SK-N-SH treated with all-trans-retinoic acid at 6 μM for 48 hours (cell line): ENCODE data around the gene ZIC5.

Experiments
- ATAC-seq: fragments of 200-7000 bp; cut with Tn5 transposase; 3 replicates; pipeline ENCODE4 v1.9.1; 2020; ENCODE audit warnings: mild to moderate bottlenecking, moderate library complexity
- ARNTL ChIP-seq: fragments of 450-650 bp; formaldehyde crosslinking; IDR thresholded peaks from 2 replicates; pipeline ENCODE4 v1.5.0; 2020; ENCODE audit warnings: low read depth, mild to moderate bottlenecking, moderate library complexity, borderline replicate concordance
- BACH2 ChIP-seq: fragments of 250-450 bp; sonication (Bioruptor Pico); IDR thresholded peaks from 2 replicates; pipeline ENCODE4 v1.9.0; 2021; ENCODE audit warnings: mild to moderate bottlenecking, borderline replicate concordance
- CREB5 ChIP-seq: fragments of 250-450 bp; sonication (Bioruptor Pico); IDR thresholded peaks from 2 replicates; pipeline ENCODE4 v1.5.1; 2020; ENCODE audit warnings: low read depth, mild to moderate bottlenecking, moderate library complexity
- CSDC2 ChIP-seq: fragments of 250-450 bp; sonication (Bioruptor Pico); IDR thresholded peaks from 2 replicates; pipeline ENCODE4 v1.5.0; 2020; ENCODE audit warnings: mild to moderate bottlenecking, moderate library complexity
- CSRNP3 ChIP-seq: fragments of 250-450 bp; sonication (Bioruptor Pico); IDR thresholded peaks from 2 replicates; pipeline ENCODE4 v1.5.1; 2021; ENCODE audit warnings: mild to moderate bottlenecking, moderate library complexity
- ESRRG ChIP-seq: fragments of 250-450 bp; sonication (Bioruptor Pico); IDR thresholded peaks from 2 replicates; pipeline ENCODE4 v1.6.1; 2021; ENCODE audit warnings: mild to moderate bottlenecking
- GLIS3 ChIP-seq: fragments of 250-450 bp; sonication (Bioruptor Pico); IDR thresholded peaks from 2 replicates; pipeline ENCODE4 v1.5.0; 2020; ENCODE audit warnings: mild to moderate bottlenecking, moderate library complexity
- ISL1 ChIP-seq: fragments of 250-450 bp; sonication (Bioruptor Pico); IDR thresholded peaks from 2 replicates; pipeline ENCODE4 v2.1.2; 2022; ENCODE audit warnings: mild to moderate bottlenecking, moderate library complexity
- OSR1 ChIP-seq: fragments of 250-450 bp; sonication (Bioruptor Pico); IDR thresholded peaks from 2 replicates; pipeline ENCODE4 v1.8.0; 2022; ENCODE audit warnings: moderate library complexity, mild to moderate bottlenecking, inconsistent platforms
- PATZ1 ChIP-seq: fragments of 250-450 bp; sonication (Bioruptor Pico); IDR thresholded peaks from 2 replicates; pipeline ENCODE4 v1.8.0; 2020; ENCODE audit warnings: mild to moderate bottlenecking, moderate library complexity, borderline replicate concordance
- PPARA ChIP-seq: fragments of 250-450 bp; sonication (Bioruptor Pico); IDR thresholded peaks from 2 replicates; pipeline ENCODE4 v1.5.0; 2020; ENCODE audit warnings: mild to moderate bottlenecking, borderline replicate concordance
- RARB ChIP-seq: fragments of 250-450 bp; sonication (Bioruptor Pico); IDR thresholded peaks from 2 replicates; pipeline ENCODE4 v1.8.0; 2021; ENCODE audit warnings: mild to moderate bottlenecking, moderate library complexity
- TOX ChIP-seq: fragments of 250-450 bp; sonication (Bioruptor Pico); IDR thresholded peaks from 2 replicates; pipeline ENCODE4 v1.8.0; 2021; ENCODE audit warnings: mild to moderate bottlenecking, moderate library complexity, borderline replicate concordance
- TSHZ2 ChIP-seq: fragments of 250-450 bp; sonication (Bioruptor Pico); IDR thresholded peaks from 2 replicates; pipeline ENCODE4 v1.5.0; 2020; ENCODE audit warnings: mild to moderate bottlenecking, moderate library complexity
- ZC3H10 ChIP-seq: fragments of 250-450 bp; sonication (Bioruptor Pico); IDR thresholded peaks from 2 replicates; pipeline ENCODE4 v1.5.1; 2021; ENCODE audit warnings: mild to moderate bottlenecking, moderate library complexity
- ZFP3 ChIP-seq: fragments of 250-450 bp; sonication (Bioruptor Pico); IDR thresholded peaks from 2 replicates; pipeline ENCODE4 v1.5.0; 2020; ENCODE audit warnings: mild to moderate bottlenecking, moderate library complexity
- ZFP30 ChIP-seq: fragments of 450-650 bp; formaldehyde crosslinking; IDR thresholded peaks from 2 replicates; pipeline ENCODE4 v1.5.0; 2022; ENCODE audit warnings: mild to moderate bottlenecking, moderate library complexity
- ZNF565 ChIP-seq: fragments of 450-650 bp; formaldehyde crosslinking; conservative IDR thresholded peaks from 2 replicates; pipeline ENCODE4 v1.5.0; 2020; ENCODE audit warnings: low read depth, mild to moderate bottlenecking, moderate library complexity
- ZNF70 ChIP-seq: fragments of 450-650 bp; formaldehyde crosslinking; IDR thresholded peaks from 2 replicates; pipeline ENCODE4 v1.5.0; 2020; ENCODE audit warnings: mild to moderate bottlenecking, moderate library complexity
- ZNF8 ChIP-seq: fragments of 450-650 bp; formaldehyde crosslinking; IDR thresholded peaks from 2 replicates; pipeline ENCODE4 v1.5.0; 2020; ENCODE audit warnings: mild to moderate bottlenecking, moderate library complexity

ZIC5 gene

GRCh38 chr13:99944102-99944501 lies 27.5 kb downstream of the ZIC5 start:
- no peak for ATAC-seq
- TF ChIP-seq CREB5 (CRISPR knock-in tag) (no peak), RARB (no peak), ISL1 (CRISPR knock-in tag) (no peak), ARNTL (no peak), ZNF8 (no peak), ZNF70 (no peak), GLIS3 (CRISPR knock-in tag) (no peak), ZC3H10 (CRISPR knock-in tag) (no peak), ESRRG (CRISPR knock-in tag) (no peak), CSDC2 (no peak), BACH2 (CRISPR knock-in tag) (no peak), ZNF565 (CRISPR knock-in tag) (no peak), TOX (CRISPR knock-in tag) (no peak), ZFP3 (CRISPR knock-in tag) (no peak)

- no peak for ATAC-seq
- TF ChIP-seq ARNTL = no peak
- TF ChIP-seq ZFP3 (CRISPR knock-in tag) = no peak
- TF ChIP-seq BACH2 (CRISPR knock-in tag) = no peak
- no peak for TF ChIP-seq PATZ1 (CRISPR knock-in tag)
- TF ChIP-seq ZNF8 = no peak
- no peak for TF ChIP-seq TSHZ2 (CRISPR knock-in tag)
- no peak for TF ChIP-seq TOX (CRISPR knock-in tag)
- no peak for TF ChIP-seq CSDC2
- no peak for TF ChIP-seq OSR1 (CRISPR knock-in tag)
- TF ChIP-seq CREB5 (CRISPR knock-in tag) = no peak
- TF ChIP-seq ZNF565 (CRISPR knock-in tag) = no peak
- no peak for TF ChIP-seq ZC3H10 (CRISPR knock-in tag)
- TF ChIP-seq RARB = no peak
- TF ChIP-seq ZNF70 = no peak
- TF ChIP-seq ESRRG (CRISPR knock-in tag) = no peak
- TF ChIP-seq ZFP30 = no peak
- TF ChIP-seq GLIS3 (CRISPR knock-in tag) = no peak
Observed at GRCh38 chr13:99941911-99942310, 29.7 kb downstream of the ZIC5 start.

GRCh38 chr13:99941086-99941485 lies 30.5 kb downstream of the ZIC5 start:
- no peak for ATAC-seq
- no peak for TF ChIP-seq BACH2 (CRISPR knock-in tag)
- TF ChIP-seq ISL1 (CRISPR knock-in tag) = no peak

- ATAC-seq = no peak
- TF ChIP-seq PPARA (CRISPR knock-in tag) (no peak), ZNF565 (CRISPR knock-in tag) (no peak), OSR1 (CRISPR knock-in tag) (no peak), ZFP30 (no peak), TSHZ2 (CRISPR knock-in tag) (no peak), CREB5 (CRISPR knock-in tag) (no peak), ESRRG (CRISPR knock-in tag) (no peak), CSRNP3 (CRISPR knock-in tag) (no peak), ZNF8 (no peak), ARNTL (no peak)
Observed at GRCh38 chr13:99938635-99939034, 32.9 kb downstream of the ZIC5 start.
